ENCODE measurements around the gene PIK3AP1.

PIK3AP1 gene

GRCh38 chr10:96612055-96612830, 108.1 kb downstream of the PIK3AP1 start:
- no peaks in the 10 kb centered on the region for H3K9me3 ChIP-seq (ENCODE audit: insufficient read depth, low read depth, low read length)
- H3K4me2 ChIP-seq (ENCODE audit: low read depth, low read length, poor library complexity, severe bottlenecking) = no peak overlapping the region
- H3K36me3 ChIP-seq (ENCODE audit: insufficient read depth, low read length) = peaks cover 58% of the 10 kb centered on the region; the same call in 1 of the 2 replicates

GRCh38 chr10:96610817-96611216, 109.5 kb downstream of the PIK3AP1 start:
- H3K9ac ChIP-seq (ENCODE audit: low read depth, low read length, poor library complexity, severe bottlenecking) = no peak overlapping the region
- no peak overlapping the region for H2AFZ ChIP-seq (ENCODE audit: low read length)
- H3K4me1 ChIP-seq (ENCODE audit: insufficient read depth, low read length, poor library complexity, severe bottlenecking) = peaks cover 6% of the 10 kb centered on the region
- TF ChIP-seq EZH2phosphoT487 (IDR thresholded peaks at IDR 0.05; ENCODE audit: borderline replicate concordance) = no peak
- TF ChIP-seq CTCF (conservative IDR thresholded peaks at IDR 0.05; ENCODE audit: low read length) = no peak
- H3K9me2 ChIP-seq (replicated peaks; ENCODE audit: low read depth, low read length) = no peaks in the 10 kb centered on the region
- no peak overlapping the region for H3K4me2 ChIP-seq (ENCODE audit: low read depth, low read length, poor library complexity, severe bottlenecking)
- peaks cover 49% of the 10 kb centered on the region; the same call in 1 of the 2 replicates for H3K36me3 ChIP-seq (ENCODE audit: insufficient read depth, low read length)
- no peaks in the 10 kb centered on the region for H3K27me3 ChIP-seq (ENCODE audit: insufficient read depth, low read length, poor library complexity, severe bottlenecking)
- no peaks in the 10 kb centered on the region for H4K20me1 ChIP-seq (ENCODE audit: insufficient read depth, low read length, poor library complexity, severe bottlenecking)
- H3K4me3 ChIP-seq (ENCODE audit: low read length, poor library complexity, severe bottlenecking) = no peak overlapping the region
- H3K79me2 ChIP-seq (ENCODE audit: insufficient read depth, low read length) = no peaks in the 10 kb centered on the region
- no peaks in the 10 kb centered on the region for H3K9me3 ChIP-seq (ENCODE audit: insufficient read depth, low read depth, low read length)
- no peaks in the 10 kb centered on the region for H3F3A ChIP-seq (ENCODE audit: low read depth)

More at GRCh38 chr10:96612055-96612830, 108.1 kb downstream of the PIK3AP1 start:
- Histone ChIP-seq H3K4me3 (ENCODE audit: low read length, poor library complexity, severe bottlenecking) (no peak overlapping the region), H3K9ac (ENCODE audit: low read depth, low read length, poor library complexity, severe bottlenecking) (no peak overlapping the region), H3K79me2 (ENCODE audit: insufficient read depth, low read length) (no peaks in the 10 kb centered on the region), H3K9me2 (replicated peaks; ENCODE audit: low read depth, low read length) (no peaks in the 10 kb centered on the region), H3F3A (ENCODE audit: low read depth) (no peaks in the 10 kb centered on the region), H2AFZ (ENCODE audit: low read length) (no peak overlapping the region), H3K27me3 (ENCODE audit: insufficient read depth, low read length, poor library complexity, severe bottlenecking) (no peaks in the 10 kb centered on the region), H4K20me1 (ENCODE audit: insufficient read depth, low read length, poor library complexity, severe bottlenecking) (no peaks in the 10 kb centered on the region), H3K4me1 (ENCODE audit: insufficient read depth, low read length, poor library complexity, severe bottlenecking) (peaks cover 6% of the 10 kb centered on the region)
- no peak for TF ChIP-seq EZH2phosphoT487 (IDR thresholded peaks at IDR 0.05; ENCODE audit: borderline replicate concordance)
- no peak for TF ChIP-seq CTCF (conservative IDR thresholded peaks at IDR 0.05; ENCODE audit: low read length)

- H4K20me1 ChIP-seq (ENCODE audit: insufficient read depth, low read length, poor library complexity, severe bottlenecking) = no peaks in the 10 kb centered on the region
- H3K4me3 ChIP-seq (ENCODE audit: low read length, poor library complexity, severe bottlenecking) = no peak overlapping the region
- peaks cover 46% of the 10 kb centered on the region; the same call in 1 of the 2 replicates for H3K36me3 ChIP-seq (ENCODE audit: insufficient read depth, low read length)
- no peak overlapping the region for H3K9ac ChIP-seq (ENCODE audit: low read depth, low read length, poor library complexity, severe bottlenecking)
- H3F3A ChIP-seq (ENCODE audit: low read depth) = no peaks in the 10 kb centered on the region
- no peaks in the 10 kb centered on the region for H3K27me3 ChIP-seq (ENCODE audit: insufficient read depth, low read length, poor library complexity, severe bottlenecking)
- H3K4me1 ChIP-seq (ENCODE audit: insufficient read depth, low read length, poor library complexity, severe bottlenecking) = peaks cover 6% of the 10 kb centered on the region
- H3K9me2 ChIP-seq (replicated peaks; ENCODE audit: low read depth, low read length) = no peaks in the 10 kb centered on the region
- TF ChIP-seq CTCF (conservative IDR thresholded peaks at IDR 0.05; ENCODE audit: low read length) (no peak), EZH2phosphoT487 (IDR thresholded peaks at IDR 0.05; ENCODE audit: borderline replicate concordance) (no peak)
- no peaks in the 10 kb centered on the region for H3K9me3 ChIP-seq (ENCODE audit: insufficient read depth, low read depth, low read length)
- no peak overlapping the region for H2AFZ ChIP-seq (ENCODE audit: low read length)
- H3K4me2 ChIP-seq (ENCODE audit: low read depth, low read length, poor library complexity, severe bottlenecking) = no peak overlapping the region
- no peaks in the 10 kb centered on the region for H3K79me2 ChIP-seq (ENCODE audit: insufficient read depth, low read length)
Observed at GRCh38 chr10:96609510-96609909, 110.8 kb downstream of the PIK3AP1 start.

Measured in Loucy (cell line).